ENCODE data around the gene CRYBA1.
"Not testable (repeated sequence)": the region's sequence is repeated elsewhere in the genome, so short reads cannot be mapped to it uniquely, and the experiment has no call there.

DNA sequence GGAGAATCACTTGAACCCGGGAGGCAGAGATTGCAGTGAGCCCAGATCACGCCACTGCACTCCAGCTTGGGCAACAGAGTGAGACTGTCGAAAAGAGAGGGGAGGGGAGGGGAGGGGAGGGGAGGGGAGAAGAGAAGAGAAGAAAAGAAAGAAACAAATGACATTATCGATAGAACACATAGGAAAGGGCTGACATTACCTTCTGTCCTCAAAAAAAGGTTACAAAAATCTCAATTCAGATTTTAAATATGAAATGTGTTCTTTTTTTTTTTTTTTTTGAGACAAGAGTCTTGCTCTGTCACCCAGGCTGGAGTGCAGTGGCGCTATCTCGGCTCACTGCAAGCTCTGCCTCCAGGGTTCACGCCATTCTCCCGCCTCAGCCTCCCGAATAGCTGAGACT is 25.3 kb downstream of the CRYBA1 start:
- TF ChIP-seq, protein P1, sequence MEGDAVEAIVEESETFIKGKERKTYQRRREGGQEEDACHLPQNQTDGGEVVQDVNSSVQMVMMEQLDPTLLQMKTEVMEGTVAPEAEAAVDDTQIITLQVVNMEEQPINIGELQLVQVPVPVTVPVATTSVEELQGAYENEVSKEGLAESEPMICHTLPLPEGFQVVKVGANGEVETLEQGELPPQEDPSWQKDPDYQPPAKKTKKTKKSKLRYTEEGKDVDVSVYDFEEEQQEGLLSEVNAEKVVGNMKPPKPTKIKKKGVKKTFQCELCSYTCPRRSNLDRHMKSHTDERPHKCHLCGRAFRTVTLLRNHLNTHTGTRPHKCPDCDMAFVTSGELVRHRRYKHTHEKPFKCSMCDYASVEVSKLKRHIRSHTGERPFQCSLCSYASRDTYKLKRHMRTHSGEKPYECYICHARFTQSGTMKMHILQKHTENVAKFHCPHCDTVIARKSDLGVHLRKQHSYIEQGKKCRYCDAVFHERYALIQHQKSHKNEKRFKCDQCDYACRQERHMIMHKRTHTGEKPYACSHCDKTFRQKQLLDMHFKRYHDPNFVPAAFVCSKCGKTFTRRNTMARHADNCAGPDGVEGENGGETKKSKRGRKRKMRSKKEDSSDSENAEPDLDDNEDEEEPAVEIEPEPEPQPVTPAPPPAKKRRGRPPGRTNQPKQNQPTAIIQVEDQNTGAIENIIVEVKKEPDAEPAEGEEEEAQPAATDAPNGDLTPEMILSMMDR (IDR thresholded peaks at IDR 0.05; ENCODE audit: control extremely low read depth in 1 of 3, insufficient read depth in 1 of 3, low read depth in 1 of 3, low read length in 3 of 3), result not testable (repeated sequence)
- not testable (repeated sequence) for TF ChIP-seq GABPA (IDR thresholded peaks at IDR 0.05; ENCODE audit: borderline replicate concordance, insufficient read depth, low read length); HDAC6 (IDR thresholded peaks at IDR 0.05; ENCODE audit: low read depth, low read length)
